Measurements from ENCODE around the gene WNT11.
"Not testable (repeated sequence)": the region's sequence is repeated elsewhere in the genome, so short reads cannot be mapped to it uniquely, and the experiment has no call there.

WNT11 gene

DNA sequence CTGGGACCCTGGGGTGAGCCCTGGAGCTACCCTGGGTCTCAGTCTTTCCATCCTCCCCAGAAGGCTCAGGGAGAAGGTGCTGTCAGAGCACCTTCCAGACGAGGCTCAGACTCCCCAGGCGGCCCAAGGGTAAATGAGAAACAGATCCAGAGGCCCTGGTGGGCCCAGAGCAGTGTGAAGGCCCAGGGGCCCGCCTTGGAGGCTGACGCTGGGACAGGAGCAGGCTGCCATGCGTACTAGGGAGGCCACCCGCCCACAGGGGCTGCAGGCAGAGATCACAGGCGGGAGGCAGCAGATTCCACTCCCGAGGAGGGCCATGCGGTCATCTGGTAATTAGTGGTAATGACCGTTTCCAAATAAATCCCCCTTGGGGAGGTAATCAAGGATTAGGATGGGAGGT lies 5.2 kb downstream of the WNT11 start:
- DNase-seq = no peak

DNA sequence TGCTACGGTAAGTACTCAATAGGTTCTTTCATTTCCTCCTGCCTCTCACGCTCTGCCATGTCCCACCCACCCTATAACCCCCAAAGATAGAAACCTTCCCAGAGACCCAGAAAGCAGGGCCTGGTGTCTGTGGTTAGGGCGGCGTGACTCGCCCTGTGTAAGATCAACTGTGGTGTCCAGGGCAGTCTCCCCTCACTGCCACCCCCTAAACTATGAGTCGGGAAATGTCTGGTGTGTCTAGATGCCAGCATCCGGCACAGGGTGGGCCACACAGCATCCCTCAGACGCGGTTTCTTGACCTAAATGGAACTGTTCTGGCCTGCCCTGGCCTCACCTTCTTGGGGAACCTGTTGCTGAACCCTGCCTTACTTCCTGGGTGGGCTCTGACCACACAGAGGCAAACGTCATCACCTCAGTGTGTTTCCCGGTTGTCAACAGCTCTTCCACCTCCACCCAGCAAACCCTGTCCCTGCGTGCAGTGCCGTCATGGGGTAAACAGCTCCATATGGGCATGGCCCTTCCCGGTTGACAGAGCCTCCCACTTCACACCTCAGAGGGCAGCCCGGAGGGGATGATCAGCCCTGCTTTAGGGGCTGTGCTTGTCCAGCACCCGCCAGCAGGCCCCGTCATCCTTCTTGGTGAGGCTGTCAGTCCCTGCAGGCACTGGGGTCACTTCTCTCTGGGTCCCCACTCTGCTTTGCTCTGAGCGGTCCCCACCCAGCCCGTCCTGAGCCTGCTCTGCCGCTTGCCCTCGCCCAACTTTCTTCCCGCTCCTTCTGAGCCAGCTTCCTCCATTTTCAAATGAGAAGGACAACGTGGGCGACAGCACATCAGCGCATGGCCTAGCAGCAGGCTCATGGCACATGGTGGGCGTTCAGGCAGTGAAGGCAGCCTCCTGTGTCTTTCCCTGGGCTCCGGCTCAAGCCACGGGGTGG lies 6.0 kb downstream of the WNT11 start:
- DNase-seq = no peak

DNA sequence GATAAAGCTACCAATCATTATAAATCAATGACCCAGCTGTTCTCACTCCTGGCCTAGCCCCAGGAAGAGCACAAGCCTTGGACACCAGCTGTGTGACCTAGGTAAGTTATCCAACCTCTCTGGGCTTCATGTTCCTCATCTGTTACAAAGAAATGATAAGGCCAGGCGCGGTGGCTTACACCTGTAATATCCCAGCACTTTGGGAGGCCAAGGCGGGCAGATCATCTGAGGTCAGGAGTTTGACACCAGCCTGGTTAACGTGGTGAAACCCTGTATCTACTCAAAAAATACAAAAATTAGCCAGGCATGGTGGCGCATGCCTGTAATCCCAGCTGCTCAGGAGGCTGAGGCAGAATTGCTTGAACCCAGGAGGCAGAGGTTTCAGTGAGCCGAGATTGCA lies 7.6 kb downstream of the WNT11 start:
- DNase-seq = not testable (repeated sequence)

DNA sequence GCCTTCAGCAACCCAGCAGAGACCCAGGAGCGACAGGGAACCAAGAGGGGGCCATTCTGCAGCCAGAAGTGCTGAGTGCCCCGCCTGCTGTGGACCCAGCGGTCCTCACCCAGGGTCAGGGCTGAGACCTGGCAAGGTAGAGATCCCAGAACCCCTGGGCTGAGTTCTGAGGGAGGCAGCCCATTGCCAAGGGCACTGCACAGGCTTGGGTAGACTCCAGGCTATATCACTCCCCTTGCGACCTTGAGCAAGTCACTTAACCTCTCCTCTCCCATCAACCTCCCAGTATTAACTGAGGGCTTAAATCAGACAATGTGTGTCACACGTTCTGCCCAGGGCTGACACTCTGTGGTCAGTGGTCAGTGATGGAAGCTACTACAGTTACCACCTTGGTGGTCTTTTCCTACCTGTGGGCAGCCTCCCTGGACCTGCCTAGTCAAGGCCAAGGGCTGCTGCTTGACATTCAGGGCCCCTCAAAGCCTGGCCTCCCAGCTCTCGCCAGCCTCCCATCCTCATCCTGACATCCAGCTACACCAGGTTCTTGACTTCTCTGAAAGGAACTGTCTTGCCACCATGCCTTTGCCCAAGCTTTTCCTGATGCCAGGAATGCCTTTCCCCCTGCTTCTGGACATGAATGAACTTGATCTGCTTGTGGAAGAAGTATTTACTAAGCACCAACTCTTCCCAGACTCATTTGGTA lies 8.2 kb downstream of the WNT11 start:
- DNase-seq = no peak

DNA sequence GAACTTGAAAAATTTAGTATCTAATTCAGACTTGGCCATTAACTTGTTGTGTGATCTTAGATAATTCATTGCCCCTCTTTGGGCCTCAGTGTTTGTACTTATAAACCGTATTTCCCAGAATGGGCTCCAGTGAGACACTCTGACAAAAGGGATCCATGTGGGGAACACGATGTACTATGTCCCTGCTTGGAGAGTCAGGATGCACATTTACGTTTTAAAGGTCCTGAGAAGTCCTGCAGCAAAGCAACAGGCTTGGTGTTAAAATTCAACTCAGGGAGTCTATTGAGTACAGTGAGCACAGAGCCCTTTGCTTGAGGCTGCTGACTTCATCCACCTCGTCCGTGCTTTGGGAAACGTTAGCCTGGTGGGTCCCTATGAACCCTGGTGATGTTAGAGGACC lies 9.0 kb downstream of the WNT11 start:
- no peak for DNase-seq

DNA sequence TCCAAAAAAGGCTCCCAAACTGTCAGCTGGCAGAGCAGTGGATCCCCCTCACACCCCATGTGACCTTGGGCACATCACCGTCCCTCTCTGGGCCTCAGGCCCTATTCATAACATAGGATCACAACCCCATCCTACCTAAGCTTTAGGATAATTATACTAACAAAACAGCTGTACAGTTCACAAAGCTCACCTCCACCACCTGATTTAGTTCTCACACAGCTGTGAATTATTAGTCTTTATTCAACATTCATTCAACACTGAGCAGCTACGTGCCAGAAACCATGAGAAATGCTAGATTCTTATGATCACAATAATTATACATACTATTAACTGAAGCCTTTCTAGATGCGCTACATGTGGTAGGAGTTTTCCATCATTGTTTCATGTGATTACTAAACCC lies 9.5 kb downstream of the WNT11 start:
- DNase-seq = no peak

DNA sequence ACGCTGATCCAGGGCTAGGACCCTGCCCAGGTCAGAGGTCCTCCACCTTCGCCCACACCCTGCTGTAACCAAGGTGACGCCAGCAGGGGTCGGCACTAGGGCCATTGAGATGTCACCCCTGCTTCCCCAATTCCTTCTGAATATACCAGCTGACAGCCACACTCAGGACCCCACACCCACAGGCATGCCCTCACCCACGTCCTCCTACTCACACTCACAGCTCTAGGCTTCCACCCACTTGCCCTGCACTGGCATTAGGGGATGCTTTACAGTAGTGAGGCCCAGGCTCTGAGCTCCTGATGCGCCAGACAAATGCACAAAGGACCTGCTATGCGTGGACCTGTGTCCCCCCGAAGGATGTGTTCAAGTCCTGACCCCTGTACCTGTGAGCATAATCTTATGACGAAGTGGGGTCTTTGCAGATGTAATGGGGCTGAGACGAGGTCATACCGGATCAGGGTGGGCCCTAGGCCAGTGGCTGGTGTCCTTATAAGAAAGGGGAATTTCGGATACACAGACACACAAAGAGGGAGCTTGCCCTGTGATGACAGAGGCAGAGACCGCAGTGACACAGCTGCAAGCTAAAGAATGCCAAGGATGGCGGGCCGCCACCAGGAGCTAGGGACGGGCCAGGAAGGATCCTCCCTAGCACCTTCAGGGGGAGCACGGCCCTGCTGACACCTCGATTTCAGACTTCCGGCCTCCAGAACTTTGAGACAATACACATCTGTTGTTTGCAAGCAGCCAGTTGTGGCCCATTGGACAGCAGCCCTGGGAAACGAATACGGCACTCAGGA lies 11.2 kb downstream of the WNT11 start:
- DNase-seq = no peak

DNA sequence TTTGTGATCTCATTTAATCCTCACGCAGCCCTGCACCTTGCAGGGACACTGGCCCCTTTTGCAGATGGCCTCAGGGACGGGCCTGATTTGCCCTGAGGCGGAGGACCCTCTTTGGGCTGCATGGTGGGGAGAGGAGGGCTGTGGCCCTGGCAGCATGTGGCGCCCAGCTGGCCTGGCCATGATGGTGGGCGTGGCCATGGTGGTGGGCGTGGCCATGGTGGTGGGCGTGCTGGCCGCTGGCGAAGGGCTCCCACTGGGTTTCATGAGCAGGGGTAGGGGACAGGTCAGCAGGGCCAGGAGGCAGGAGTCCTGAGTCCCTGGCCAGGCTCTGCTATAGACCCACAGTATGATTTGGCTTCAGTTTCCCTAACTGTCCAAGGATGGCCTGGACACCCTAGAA lies 13.1 kb downstream of the WNT11 start:
- DNase-seq = no peak

DNA sequence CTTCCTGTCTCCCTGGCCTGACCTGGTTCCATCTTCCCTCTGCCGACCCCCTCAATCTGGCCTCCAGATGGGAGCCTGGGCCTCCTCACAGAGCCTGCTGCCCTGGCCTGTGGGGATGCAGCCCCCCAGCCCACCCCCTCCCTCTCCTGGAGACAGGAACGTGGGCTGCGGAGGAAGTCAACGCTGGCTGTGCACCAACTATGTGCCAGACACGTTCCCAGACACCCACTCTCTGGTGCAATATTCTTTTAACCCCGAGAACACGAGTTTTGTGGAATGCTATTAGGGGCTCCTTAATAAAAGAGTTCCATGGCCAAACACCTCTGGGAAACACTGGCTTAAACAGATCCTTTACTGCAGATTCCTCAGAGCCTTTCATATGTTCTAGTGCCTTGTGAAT lies 15.9 kb downstream of the WNT11 start:
- no peak for DNase-seq

DNA sequence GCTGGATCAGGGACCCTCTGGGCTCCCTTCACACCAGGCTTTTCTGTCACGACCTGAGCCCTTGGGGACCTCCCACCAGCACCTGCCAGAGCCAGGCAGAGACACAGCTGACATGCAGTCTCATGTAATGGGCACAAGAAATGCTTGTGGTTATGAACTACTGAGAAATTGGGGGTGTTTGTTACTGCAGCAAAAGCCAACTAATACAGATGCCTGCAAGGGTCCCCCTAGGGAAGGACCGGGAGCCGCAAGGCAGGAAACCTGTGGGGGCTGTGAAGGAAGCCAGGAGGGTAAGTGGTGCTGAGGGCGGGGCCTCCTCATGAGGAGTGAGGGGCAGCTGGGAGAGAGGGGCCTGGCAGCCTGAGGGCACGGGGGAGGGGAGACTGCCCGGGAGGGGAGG lies 16.6 kb downstream of the WNT11 start:
- DNase-seq = no peak

DNA sequence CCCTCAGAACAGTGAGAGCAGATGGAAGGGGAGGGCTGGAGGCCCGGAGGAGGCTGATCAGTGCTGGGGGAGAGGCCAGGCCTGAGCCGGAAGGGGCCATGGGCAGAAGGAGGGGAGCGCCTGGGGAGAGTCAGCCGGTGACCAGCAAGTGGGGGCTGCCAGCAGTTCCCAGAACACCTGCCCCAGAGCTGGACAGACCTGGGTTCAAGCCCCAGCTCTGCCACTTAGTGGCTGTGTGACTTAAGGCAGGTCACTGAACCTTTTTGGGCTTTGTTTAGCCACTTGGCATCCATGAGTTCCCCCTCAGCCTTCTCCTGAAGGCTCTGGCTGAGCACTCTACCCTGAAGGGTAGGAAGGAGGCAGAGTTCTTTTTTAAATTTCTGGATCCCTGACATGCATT lies 17.4 kb downstream of the WNT11 start:
- no peak for DNase-seq

DNA sequence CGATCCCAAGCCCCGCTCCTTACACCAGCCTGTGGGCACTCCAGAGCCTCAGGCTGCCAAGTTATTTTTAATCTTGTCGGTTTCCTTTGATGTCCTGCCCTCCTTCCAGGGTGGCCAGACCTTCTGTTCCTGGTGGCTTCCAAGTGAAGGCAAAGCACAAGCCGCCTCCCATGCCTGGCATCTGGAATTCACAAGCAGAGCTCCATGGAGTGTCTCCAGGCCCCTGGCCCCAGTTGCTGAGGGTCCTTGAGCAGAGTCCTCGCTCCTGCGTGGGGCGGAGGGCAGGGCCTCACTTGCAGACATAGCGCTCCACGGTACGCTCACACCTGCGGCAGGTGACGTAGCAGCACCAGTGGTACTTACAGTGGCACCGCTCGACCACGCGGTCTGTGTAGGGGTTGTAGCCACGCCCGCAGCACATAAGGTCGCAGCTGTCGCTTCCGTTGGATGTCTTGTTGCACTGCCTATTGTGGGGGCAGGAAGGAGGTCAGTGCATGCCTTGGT lies 19.5 kb downstream of the WNT11 start:
- no peak for DNase-seq

DNA sequence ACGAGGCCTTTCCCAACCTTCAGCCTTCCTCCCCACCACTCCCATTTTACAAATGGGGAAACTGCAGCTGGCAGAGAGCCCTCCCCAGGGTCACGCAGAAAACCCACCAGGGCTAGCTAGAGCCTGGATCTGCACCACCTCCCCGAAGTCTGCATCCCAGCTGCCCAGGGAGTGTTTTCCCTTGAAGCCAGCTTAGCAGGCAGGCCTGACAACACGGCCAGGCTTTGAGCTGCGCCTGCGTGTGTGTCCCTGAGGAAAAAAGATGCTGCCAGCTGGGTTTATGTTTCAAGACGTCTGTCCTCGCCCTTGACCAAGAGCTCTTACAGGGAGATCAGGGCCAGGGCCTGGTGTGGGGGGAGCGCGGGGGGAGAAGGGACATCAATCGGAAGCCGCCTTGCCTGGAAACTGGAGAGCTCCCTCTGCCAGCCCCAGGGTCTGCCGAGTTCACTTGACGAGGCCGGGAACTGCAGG lies 20.3 kb downstream of the WNT11 start:
- DNase-seq = no peak

DNA sequence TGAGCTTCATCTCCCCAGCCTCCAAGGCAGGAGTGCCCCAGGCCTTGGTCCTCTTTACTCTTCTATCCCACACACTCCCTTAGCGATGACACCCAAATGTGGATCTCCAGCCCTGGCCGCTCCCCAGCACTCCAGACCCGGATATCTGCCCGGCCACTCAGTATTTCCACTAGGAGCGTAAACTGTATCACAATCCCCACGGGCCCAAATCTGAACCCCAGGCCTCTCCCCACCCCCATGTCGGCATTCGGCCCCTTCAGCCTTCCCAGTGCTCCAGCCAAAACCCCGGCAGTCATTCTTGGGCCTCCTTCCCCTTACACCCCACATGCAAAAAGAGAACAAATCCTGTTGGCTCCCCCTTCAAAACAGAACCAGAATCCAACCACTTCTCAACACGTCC lies 20.8 kb downstream of the WNT11 start:
- DNase-seq = no peak

DNA sequence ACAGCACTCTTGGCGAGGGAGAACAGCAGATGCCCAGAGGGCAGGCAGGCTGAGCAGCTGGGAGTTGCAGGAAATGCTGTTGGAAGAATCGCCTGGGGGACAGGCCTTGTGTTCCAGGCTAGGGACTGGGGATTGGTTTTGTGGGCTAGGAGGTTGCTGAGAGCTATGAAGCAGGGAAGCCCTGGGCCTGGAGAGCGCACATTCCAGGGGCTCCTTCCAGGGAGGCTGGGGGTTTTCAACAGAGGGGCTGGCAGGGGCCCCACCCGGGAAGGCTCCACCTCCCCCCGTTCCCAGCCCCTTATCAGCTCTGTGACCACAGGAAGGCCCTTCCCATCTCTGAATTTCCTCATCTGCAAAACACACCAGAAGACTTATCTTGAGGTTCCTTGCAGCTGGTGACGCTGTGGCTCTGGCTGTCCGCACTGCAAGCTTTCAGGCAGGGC lies 21.7 kb downstream of the WNT11 start:
- DNase-seq = no peak

DNA sequence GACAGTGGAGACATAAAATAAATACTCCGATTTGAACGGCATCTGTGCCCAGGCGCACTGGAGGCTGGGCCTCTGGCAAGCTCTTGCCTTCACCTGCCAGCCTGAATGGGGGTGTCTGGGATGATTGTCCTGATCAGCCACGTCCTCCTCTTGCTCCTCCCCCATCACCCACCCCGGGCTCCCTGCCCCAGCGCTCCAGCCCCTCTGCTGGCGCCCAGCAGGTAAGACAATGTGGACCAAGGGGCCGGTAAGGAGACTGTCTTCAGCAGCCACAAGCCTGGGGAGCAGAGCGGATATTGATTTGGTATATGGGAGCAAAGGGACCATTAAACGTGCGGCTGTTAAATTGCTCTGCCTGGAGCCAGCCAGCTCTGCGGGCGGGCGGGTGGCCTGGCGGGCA lies 24.9 kb downstream of the WNT11 start:
- no peak for DNase-seq

DNA sequence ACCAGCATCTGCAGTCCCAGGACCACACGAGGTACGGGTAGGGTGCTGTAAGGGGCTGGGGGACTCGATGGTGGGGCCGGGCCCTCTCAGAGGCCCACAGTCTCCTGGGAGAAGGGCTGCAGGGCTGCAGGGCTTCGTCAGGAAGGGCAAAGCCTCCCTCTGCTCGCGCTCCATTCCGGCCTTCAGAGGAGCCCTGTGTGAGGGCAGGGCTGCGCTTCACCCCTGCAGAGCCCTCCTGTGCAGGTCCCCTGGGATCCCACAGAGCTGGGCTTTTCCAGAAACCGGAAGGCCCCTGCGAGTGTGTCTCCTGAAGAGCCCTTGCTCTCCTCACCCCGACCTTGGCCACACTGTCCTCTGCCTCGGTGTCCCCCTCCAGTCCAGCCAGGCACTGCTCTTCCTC lies 27.2 kb downstream of the WNT11 start:
- DNase-seq = no peak

DNA sequence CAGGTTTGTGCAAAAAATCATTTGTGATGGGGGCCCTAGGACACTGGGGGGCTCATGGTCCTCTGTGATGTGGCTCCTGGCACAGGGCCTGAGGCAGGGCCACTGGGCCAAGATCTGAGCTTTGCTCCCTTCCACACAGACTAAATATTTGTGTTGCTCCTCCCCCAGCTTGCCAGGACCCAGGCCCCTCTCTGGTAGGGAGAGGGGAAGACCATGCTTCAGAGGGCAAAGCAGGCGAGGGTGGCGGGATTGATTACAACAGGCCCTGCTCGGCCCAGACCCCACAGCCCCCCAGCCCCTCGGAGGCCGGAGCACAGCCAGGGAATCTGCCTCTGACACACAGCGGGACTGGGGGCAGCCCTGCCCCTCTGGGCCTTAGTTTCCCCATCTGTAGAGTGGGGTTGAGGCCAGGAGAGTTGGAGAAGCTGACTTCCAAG lies 29.0 kb downstream of the WNT11 start:
- DNase-seq = no peak

DNA sequence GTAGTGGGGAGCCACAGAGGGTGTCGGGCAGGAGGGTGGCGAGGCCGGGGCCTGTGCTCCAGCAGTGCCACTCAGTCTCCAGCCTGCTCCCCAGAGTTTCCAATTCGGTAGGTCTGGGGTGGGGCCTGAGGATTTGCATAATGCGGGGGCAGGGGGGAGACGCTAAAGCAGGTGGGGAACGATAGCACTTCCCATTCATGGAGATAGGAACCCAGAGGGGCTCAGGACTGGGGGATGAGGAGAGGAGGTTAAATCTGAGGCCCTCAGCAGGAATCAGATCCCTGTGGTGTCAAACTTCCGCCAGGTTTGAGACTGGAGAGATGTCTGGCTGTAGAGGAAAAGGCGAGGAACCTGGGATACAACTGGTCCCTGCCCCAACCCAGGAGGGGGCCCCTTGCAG lies 29.8 kb downstream of the WNT11 start:
- no peak for DNase-seq

DNA sequence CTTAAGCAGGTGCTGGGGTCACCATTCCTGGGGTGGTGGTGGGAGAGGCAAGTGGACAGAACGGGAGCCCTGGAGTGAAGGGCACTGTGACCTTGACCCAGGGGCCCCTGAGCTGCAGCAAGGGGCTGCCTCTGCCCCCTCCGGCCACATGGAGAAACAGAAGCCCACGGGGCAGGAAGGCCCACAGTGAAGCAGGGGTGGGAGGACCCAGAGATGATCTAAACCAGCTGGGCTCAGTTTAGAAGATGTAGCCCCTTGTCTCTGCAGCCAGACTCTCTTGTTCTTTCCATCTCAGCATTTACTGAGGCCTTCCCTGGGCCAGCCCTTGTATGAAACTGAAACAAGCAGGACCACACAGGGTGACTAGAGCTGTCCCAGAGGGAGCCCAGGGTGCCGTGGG lies 30.5 kb downstream of the WNT11 start:
- DNase-seq = no peak

DNA sequence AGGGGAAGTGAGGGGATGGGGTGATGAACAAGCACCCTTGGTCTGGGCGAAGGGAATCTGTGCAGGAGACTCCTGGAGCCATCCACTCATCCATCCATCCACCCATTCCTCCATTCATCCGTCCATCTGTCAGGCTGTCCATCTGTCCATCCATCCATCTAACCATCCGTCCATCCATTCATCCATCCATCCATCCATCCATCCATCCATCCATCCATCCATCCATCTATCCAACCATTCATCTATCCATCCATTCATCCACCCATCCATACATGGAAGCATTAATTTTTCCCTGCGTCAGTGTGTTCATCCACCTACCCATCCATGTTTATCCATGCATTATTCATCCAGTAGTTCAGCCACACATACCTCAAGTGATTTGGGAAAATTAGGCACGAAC lies 32.0 kb downstream of the WNT11 start:
- no peak for DNase-seq

DNA sequence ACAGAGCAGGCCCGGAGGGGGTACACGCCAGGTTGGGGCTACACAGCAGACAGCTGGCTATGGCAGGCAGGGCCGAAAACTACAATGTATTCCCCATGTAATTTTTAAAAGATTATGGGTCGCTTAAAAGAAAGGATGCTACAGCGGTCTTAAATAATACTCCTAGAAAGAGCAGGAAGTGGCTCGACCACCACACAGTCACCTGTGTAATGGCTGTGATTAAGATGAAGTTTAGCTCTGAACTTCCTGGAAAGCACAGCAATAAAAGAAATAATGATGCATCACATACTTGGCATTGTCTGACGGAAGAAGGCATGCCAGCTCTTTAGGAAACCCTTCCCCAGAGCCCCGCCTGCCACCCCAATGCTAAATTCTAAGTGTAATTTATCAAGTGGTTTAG lies 32.6 kb downstream of the WNT11 start:
- no peak for DNase-seq

DNA sequence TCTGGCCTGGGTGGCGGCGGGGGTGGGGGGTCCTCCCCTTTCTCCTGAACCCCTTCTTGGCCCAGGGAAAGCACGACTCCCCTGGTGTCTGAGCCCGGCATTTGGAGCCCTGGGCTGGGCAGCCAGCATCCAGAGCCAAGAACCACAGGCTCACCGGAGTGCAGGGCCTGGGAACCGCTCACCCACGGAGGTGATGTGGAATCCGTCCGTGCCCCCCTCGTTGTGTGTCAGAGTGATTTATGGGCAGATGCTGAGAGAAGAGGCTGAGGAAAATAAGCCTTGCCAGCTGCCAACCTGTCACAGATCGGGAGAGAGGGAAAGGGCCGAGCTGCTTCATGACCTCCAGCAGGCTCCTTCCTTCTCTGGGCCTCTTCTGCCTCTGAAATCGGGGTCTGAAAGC lies 33.7 kb downstream of the WNT11 start:
- no peak for DNase-seq
